H1 (cell line): Measurements from ENCODE around the gene IRS1. TPM values are rescaled to one million over a fixed set of nuclear protein-coding genes. Genes with fewer than 3 reads are reported as not detected.

Experiments
- CTCF ChIA-PET: fragments of 300-600 bp; sonication (Branson Sonifier 250); formaldehyde crosslinking; loops from one replicate; lab custom pipeline; 2021; ENCODE audit not compliant: partially characterized antibody; lab: Charles Lee
- POLR2A ChIA-PET: fragments of 300-600 bp; sonication (Branson Sonifier 250); formaldehyde crosslinking; loops from one replicate; lab custom pipeline; 2021; ENCODE audit warnings: inconsistent platforms; ENCODE audit not compliant: partially characterized antibody; lab: Charles Lee
- DNase-seq, 2 experiments: peaks; one replicate each; pipeline versions ENCODE4 v3.0.0 to v3.0.0-alpha.2; 2010 to 2022; ENCODE audit warnings: low spot score in 2 of 2, low read depth in 1 of 2, mixed read lengths in 1 of 2
- FAIRE-seq: peaks from 2 replicates; lab custom pipeline; 2011; peaks lifted over from hg19 to GRCh38; lab: Jason Lieb, UNC
- H2AFZ ChIP-seq: 2 replicates; pipeline ENCODE4 v1.8.1; 2012; ENCODE audit warnings: low read length, inconsistent platforms
- H2AK5ac ChIP-seq: 2 replicates; pipeline ENCODE4 v1.6.1; 2013; ENCODE audit warnings: low read depth, low read length
- H2BK120ac ChIP-seq: replicated peaks from 2 replicates; pipeline ENCODE3; 2013; ENCODE audit warnings: low read depth, low read length, inconsistent platforms
- H2BK12ac ChIP-seq: 2 replicates; pipeline ENCODE4 v1.6.1; 2013; ENCODE audit warnings: low read depth, low read length
- H2BK15ac ChIP-seq: 2 replicates; pipeline ENCODE4 v1.6.1; 2013; ENCODE audit warnings: low read length
- H2BK20ac ChIP-seq: 2 replicates; pipeline ENCODE4 v1.6.1; 2013; ENCODE audit warnings: low read length
- H2BK5ac ChIP-seq: 2 replicates; pipeline ENCODE4 v1.6.1; 2013; ENCODE audit warnings: low read depth, low read length
- H3K14ac ChIP-seq: 2 replicates; pipeline ENCODE4 v1.6.1; 2013; ENCODE audit warnings: inconsistent platforms; ENCODE audit not compliant: insufficient read length
- H3K18ac ChIP-seq: 2 replicates; pipeline ENCODE4 v1.6.1; 2013; ENCODE audit warnings: low read length; ENCODE audit errors: extremely low read depth
- H3K23ac ChIP-seq: 2 replicates; pipeline ENCODE4 v1.6.1; 2013; ENCODE audit warnings: inconsistent platforms; ENCODE audit not compliant: insufficient read length
- H3K23me2 ChIP-seq: 2 replicates; pipeline ENCODE4 v1.6.1; 2013; ENCODE audit warnings: low read depth, low read length
- H3K27ac ChIP-seq: 2 replicates; pipeline ENCODE4 v1.6.1; 2011; ENCODE audit warnings: low read depth, low read length, inconsistent platforms
- H3K27me3 ChIP-seq, 4 experiments: replicated peaks in 1 of 4; 1 replicate in 1 of 4; 2 replicates in 3 of 4; pipeline versions ENCODE4 v1.6.1 to v1.8.1; 2011 to 2013; ENCODE audit warnings: low read length in 3 of 4, mild to moderate bottlenecking in 3 of 4, inconsistent platforms in 2 of 4, mixed read lengths in 2 of 4, moderate library complexity in 1 of 4; ENCODE audit not compliant: control insufficient read depth in 3 of 4, insufficient read depth in 3 of 4; ENCODE audit errors: extremely low read depth in 1 of 4
- H3K36me3 ChIP-seq, 4 experiments: 2 replicates each; pipeline versions ENCODE4 v1.6.1 to v1.8.1; 2011 to 2013; ENCODE audit warnings: mild to moderate bottlenecking in 4 of 4, low read length in 3 of 4, moderate library complexity in 2 of 4, control low read depth in 1 of 4, inconsistent platforms in 1 of 4; ENCODE audit not compliant: insufficient read depth in 4 of 4, control insufficient read depth in 2 of 4
- H3K4ac ChIP-seq: replicated peaks from 2 replicates; pipeline ENCODE3; 2013; ENCODE audit warnings: low read length, low read depth, mixed read lengths, inconsistent platforms; ENCODE audit not compliant: insufficient read length
- H3K4me1 ChIP-seq, 4 experiments: replicated peaks in 1 of 4; 1 replicate in 1 of 4; 2 replicates in 3 of 4; pipeline versions ENCODE4 v1.6.1 to v1.8.1; 2011 to 2013; ENCODE audit warnings: low read length in 3 of 4, inconsistent platforms in 2 of 4, mixed read lengths in 1 of 4; ENCODE audit not compliant: insufficient read depth in 4 of 4, control insufficient read depth in 3 of 4
- H3K4me2 ChIP-seq, 2 experiments: 2 replicates each; pipeline versions ENCODE4 v1.6.1 to v1.8.1; 2011 to 2013; ENCODE audit warnings: low read depth in 2 of 2, low read length in 2 of 2, control low read depth in 1 of 2, inconsistent platforms in 1 of 2, mild to moderate bottlenecking in 1 of 2; ENCODE audit not compliant: insufficient read depth in 1 of 2
- H3K4me3 ChIP-seq, 4 experiments: fragments of 200-600, 300-600 bp in 1 of 4; sonication (generic), shearing (Covaris generic), sonication (Bioruptor Twin) in 1 of 4; 2 replicates each; pipeline versions ENCODE4 v1.5.1 to v1.8.1; 2011 to 2016; ENCODE audit warnings: low read length in 4 of 4, low read depth in 3 of 4, control low read depth in 2 of 4, inconsistent platforms in 2 of 4, mild to moderate bottlenecking in 2 of 4, mixed read lengths in 1 of 4, moderate library complexity in 1 of 4; ENCODE audit not compliant: insufficient read depth in 2 of 4; ENCODE audit errors: extremely low read depth in 1 of 4
- H3K56ac ChIP-seq: replicated peaks from 2 replicates; pipeline ENCODE3; 2013; ENCODE audit warnings: low read depth, mild to moderate bottlenecking, mixed read lengths, low read length, inconsistent platforms; ENCODE audit not compliant: insufficient read length
- H3K79me1 ChIP-seq: 2 replicates; pipeline ENCODE4 v1.6.1; 2013; ENCODE audit warnings: low read depth, low read length, control low read depth
- H3K79me2 ChIP-seq, 2 experiments: 2 replicates each; pipeline versions ENCODE4 v1.6.1 to v1.8.1; 2012 to 2013; ENCODE audit warnings: low read length in 2 of 2, mild to moderate bottlenecking in 2 of 2, inconsistent platforms in 1 of 2; ENCODE audit not compliant: insufficient read depth in 2 of 2, control insufficient read depth in 1 of 2
- H3K9ac ChIP-seq, 4 experiments: replicated peaks in 1 of 4; 1 replicate in 1 of 4; 2 replicates in 3 of 4; pipeline versions ENCODE4 v1.6.1 to v1.8.1; 2011 to 2013; ENCODE audit warnings: low read depth in 3 of 4, low read length in 3 of 4, control low read depth in 2 of 4, mild to moderate bottlenecking in 2 of 4, moderate library complexity in 2 of 4, inconsistent platforms in 1 of 4; ENCODE audit errors: extremely low read depth in 1 of 4
- H3K9me3 ChIP-seq, 2 experiments: 2 replicates each; pipeline versions ENCODE4 v1.6.1 to v1.8.1; 2012 to 2013; ENCODE audit warnings: mild to moderate bottlenecking in 2 of 2, moderate library complexity in 2 of 2, control low read depth in 1 of 2, inconsistent platforms in 1 of 2, low read depth in 1 of 2, low read length in 1 of 2, mixed read lengths in 1 of 2; ENCODE audit not compliant: insufficient read depth in 2 of 2
- H4K20me1 ChIP-seq, 2 experiments: replicated peaks in 1 of 2; 2 replicates each; pipeline versions ENCODE3 to v1.8.1; 2011 to 2013; ENCODE audit warnings: inconsistent platforms in 2 of 2, low read length in 2 of 2, mild to moderate bottlenecking in 1 of 2; ENCODE audit not compliant: insufficient read depth in 2 of 2, control insufficient read depth in 1 of 2
- H4K5ac ChIP-seq: 2 replicates; pipeline ENCODE4 v1.6.1; 2013; ENCODE audit warnings: low read length, low read depth, mixed read lengths, inconsistent platforms; ENCODE audit not compliant: insufficient read length
- H4K8ac ChIP-seq: 2 replicates; pipeline ENCODE4 v1.8.0; 2013; ENCODE audit warnings: mild to moderate bottlenecking, moderate library complexity, low read length, inconsistent platforms; ENCODE audit not compliant: insufficient read depth; ENCODE audit errors: extremely low read depth
- H4K91ac ChIP-seq: replicated peaks from 2 replicates; pipeline ENCODE3; 2013; ENCODE audit warnings: low read length, mixed read lengths, inconsistent platforms; ENCODE audit not compliant: insufficient read length
- BRCA1 ChIP-seq: IDR thresholded peaks from 2 replicates; pipeline ENCODE4 v1.6.1; 2012; ENCODE audit warnings: low read depth, low read length, improper control_type of control experiment
- CHD1 ChIP-seq: IDR thresholded peaks from 2 replicates; pipeline ENCODE4 v1.6.1; 2012; ENCODE audit warnings: low read depth, low read length, improper control_type of control experiment
- JUN ChIP-seq: IDR thresholded peaks from 2 replicates; pipeline ENCODE4 v1.6.1; 2011; ENCODE audit warnings: low read depth, mild to moderate bottlenecking, improper control_type of control experiment, low read length
- TCF12 ChIP-seq: IDR thresholded peaks from 2 replicates; pipeline ENCODE4 v1.6.1; 2011; ENCODE audit warnings: low read depth, mild to moderate bottlenecking, low read length
- WGBS, 2 experiments: shearing (Covaris generic) in 1 of 2; methylation state at CpG; one replicate each; pipeline versions ENCODE4 v1.1.6 to v1.1.7; 2013 to 2015; ENCODE audit warnings: low lambda C conversion rate in 2 of 2, mixed read lengths in 2 of 2, inconsistent platforms in 1 of 2, low coverage in 1 of 2, missing lambda C conversion rate in 1 of 2; ENCODE audit not compliant: insufficient replicate concordance in 2 of 2, insufficient coverage in 1 of 2, insufficient read length in 1 of 2; ENCODE audit errors: extremely low coverage in 1 of 2, missing lambda C conversion rate in 1 of 2; 5-methylcytosine and 5-hydroxymethylcytosine counted together
- polyA plus RNA-seq, 7 experiments: library from polyadenylated mRNA; depleted of rRNA in 3 of 7; stranded (reverse) in 5 of 7; unstranded in 2 of 7; fragments of >200 nt in 5 of 7; fragments of 200-250 nt in 2 of 7; gene quantifications; 1 replicate in 5 of 7; 2 replicates in 1 of 7; 4 replicates in 1 of 7; pipeline versions ENCODE4 v1.2.1 to v1.2.3, GENCODE V29; 2011 to 2013; ENCODE audit warnings: missing spikeins in 2 of 7, mixed read lengths in 2 of 7
- total RNA-seq: library from RNA; stranded (reverse); fragmentation: NEBNext Ultra II Directional; extraction: Animal tissue kit (Norgen Biotek cat#: 25700); gene quantifications from 2 replicates; pipeline ENCODE4 v1.2.1, GENCODE V29; 2021

IRS1 gene
- total and polyA plus RNA-seq, 2 of the 8 experiments (the other 6 are each of a cell fraction or from before 2014, with no cell fraction given) = 9.1 to 26.9 TPM

DNA sequence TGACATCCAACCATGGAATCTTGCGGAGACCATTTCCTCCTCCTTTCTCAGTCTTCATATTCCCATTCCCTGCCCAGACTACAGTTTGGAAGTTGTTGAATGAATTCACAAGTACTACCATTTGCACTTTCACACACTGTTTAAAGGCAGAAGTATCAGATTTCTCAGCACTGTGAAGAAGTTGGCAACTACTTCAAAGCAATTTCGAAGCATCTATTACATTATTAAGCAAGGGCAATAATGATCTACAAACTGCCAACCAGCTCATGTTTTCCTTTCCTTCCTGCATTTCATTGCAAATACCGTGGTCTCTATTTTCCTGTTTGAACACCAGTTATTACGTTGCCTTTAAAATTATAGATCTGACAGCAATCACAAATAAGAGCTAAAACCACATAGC is 105.5 kb downstream of the IRS1 start:
- H3K4me3 ChIP-seq = no peak overlapping the region
- no peak overlapping the region for H3K4me2 ChIP-seq
- no peak overlapping the region for H2AFZ ChIP-seq
- no peaks in the 10 kb centered on the region; the same call in 1 of the 2 replicates for H3K23me2 ChIP-seq
- WGBS, 2 experiments = 89% methylated on average over 4 of the region's 4 CpGs; no CpG with 5 or more reads in 1 of the 2 experiments
- no peaks in the 10 kb centered on the region for H3K36me3 ChIP-seq
- H4K91ac ChIP-seq = no peak overlapping the region
- H3K14ac ChIP-seq = no peak overlapping the region
- POLR2A ChIA-PET = no interaction called here
- H2BK20ac ChIP-seq = no peak overlapping the region
- H3K9me3 ChIP-seq = no peaks in the 10 kb centered on the region
- CTCF ChIA-PET = no interaction called here
- no peak for DNase-seq
- no peak overlapping the region for H2BK5ac ChIP-seq
- no peak overlapping the region for H2BK15ac ChIP-seq
- H3K23ac ChIP-seq = no peak overlapping the region
- H4K20me1 ChIP-seq = no peaks in the 10 kb centered on the region
- no peak overlapping the region for H2BK120ac ChIP-seq
- TF ChIP-seq CHD1 (no peak), BRCA1 (no peak), TCF12 (no peak), JUN (no peak)
- TF ChIP-seq, all 59 proteins: peak for 0
- Histone ChIP-seq H2AK5ac (no peak overlapping the region), H3K27ac (no peak overlapping the region), H4K5ac (no peak overlapping the region), H3K79me1 (no peaks in the 10 kb centered on the region), H3K27me3 (no peaks in the 10 kb centered on the region), H3K4me1 (peaks cover 0 to 5% (median 1%) of the 10 kb centered on the region in 4 experiments; a peak in 2 of 7 replicates), H3K4ac (no peak overlapping the region), H2BK12ac (no peak overlapping the region), H4K8ac (no peak overlapping the region), H3K56ac (no peak overlapping the region), H3K9ac (no peak overlapping the region), H3K79me2 (no peaks in the 10 kb centered on the region), H3K18ac (no peak overlapping the region)
- FAIRE-seq = no peak
